GM18526 (cell line): ENCODE measurements around the gene P2RY14.

Experiments
- POLR2A ChIP-seq: IDR thresholded peaks from 3 replicates; pipeline ENCODE4 v1.6.1; 2011; ENCODE audit not compliant: insufficient read length; ENCODE audit errors: extremely low read depth

Gene P2RY14

GRCh38 chr3:151282921-151283320 is 4.6 kb upstream of the P2RY14 start:
- no peak for TF ChIP-seq POLR2A

GRCh38 chr3:151281671-151282324 is 3.5 kb upstream of the P2RY14 start:
- TF ChIP-seq POLR2A, result no peak

GRCh38 chr3:151276687-151277042 is 1.7 kb downstream of the P2RY14 start:
- TF ChIP-seq POLR2A, result no peak

- TF ChIP-seq POLR2A, result no peak
These were observed 2.2 kb downstream of the P2RY14 start for GRCh38 chr3:151276038-151276686.

GRCh38 chr3:151275091-151275490 is 3.3 kb downstream of the P2RY14 start:
- no peak for TF ChIP-seq POLR2A

GRCh38 chr3:151269631-151270030 is 8.7 kb downstream of the P2RY14 start:
- TF ChIP-seq POLR2A, result no peak

GRCh38 chr3:151268267-151269235 is 9.8 kb downstream of the P2RY14 start:
- no peak for TF ChIP-seq POLR2A

- TF ChIP-seq POLR2A, result no peak
These were observed 11.3 kb downstream of the P2RY14 start for GRCh38 chr3:151267066-151267465.

GRCh38 chr3:151265866-151266265 is 12.5 kb downstream of the P2RY14 start:
- no peak for TF ChIP-seq POLR2A

GRCh38 chr3:151265166-151265565 is 13.2 kb downstream of the P2RY14 start:
- no peak for TF ChIP-seq POLR2A

GRCh38 chr3:151264605-151265004 is 13.7 kb downstream of the P2RY14 start:
- no peak for TF ChIP-seq POLR2A

- no peak for TF ChIP-seq POLR2A
These were observed 15.3 kb downstream of the P2RY14 start for GRCh38 chr3:151262871-151263525.

- TF ChIP-seq POLR2A, result no peak
These were observed 18.7 kb downstream of the P2RY14 start for GRCh38 chr3:151259664-151260063.

- no peak for TF ChIP-seq POLR2A
These were observed 21.6 kb downstream of the P2RY14 start for GRCh38 chr3:151256749-151257148.

- no peak for TF ChIP-seq POLR2A
These were observed 29.5 kb downstream of the P2RY14 start for GRCh38 chr3:151248772-151249337.
